Measurements from ENCODE around the gene CFAP99. TPM values are rescaled to one million over a fixed set of nuclear protein-coding genes. Genes with fewer than 3 reads are reported as not detected.
A peak's percentile ranks its signal among the peaks of the same experiment; 100 is the strongest.

CFAP99 gene
- total RNA-seq, 1 donor from 2014 or later = not detected

DNA sequence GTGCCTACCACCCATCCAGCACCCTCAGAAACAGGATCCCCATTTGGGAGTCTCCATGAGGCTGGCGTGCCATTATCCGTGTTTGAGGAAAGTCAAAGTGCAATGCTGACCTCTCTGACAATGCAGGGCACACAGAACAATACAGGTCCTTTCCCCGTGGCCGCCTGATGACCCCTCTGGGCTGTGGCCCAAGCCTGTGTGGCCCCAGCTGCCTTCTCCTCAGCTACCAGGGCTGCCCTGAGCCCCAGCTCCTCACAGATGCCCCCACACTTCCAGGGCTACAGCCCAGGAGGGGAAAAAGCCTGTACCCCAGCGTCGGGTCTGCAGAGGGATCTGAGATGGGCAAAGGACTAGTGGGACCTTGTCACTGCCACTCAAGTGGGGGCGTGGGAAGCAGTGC lies 15.8 kb upstream of the CFAP99 start:
- H3K4me1 Mint-ChIP-seq = peaks cover 19% of the 10 kb centered on the region
- no peaks in the 10 kb centered on the region for H3K9me3 Mint-ChIP-seq
- peak overlapping the region; percentile 62 for H3K4me3 Mint-ChIP-seq
- H3K27ac Mint-ChIP-seq (ENCODE audit: unreplicated experiment) = no peak overlapping the region
- no peaks in the 10 kb centered on the region for H3K36me3 Mint-ChIP-seq (ENCODE audit: low read depth)
- TF ChIP-seq CTCF (conservative IDR thresholded peaks at IDR 0.05) = no peak
- DNase-seq (ENCODE audit: low read depth, low spot score) = no peak
- H3K27me3 Mint-ChIP-seq (ENCODE audit: low read depth) = peaks cover 54% of the 10 kb centered on the region

DNA sequence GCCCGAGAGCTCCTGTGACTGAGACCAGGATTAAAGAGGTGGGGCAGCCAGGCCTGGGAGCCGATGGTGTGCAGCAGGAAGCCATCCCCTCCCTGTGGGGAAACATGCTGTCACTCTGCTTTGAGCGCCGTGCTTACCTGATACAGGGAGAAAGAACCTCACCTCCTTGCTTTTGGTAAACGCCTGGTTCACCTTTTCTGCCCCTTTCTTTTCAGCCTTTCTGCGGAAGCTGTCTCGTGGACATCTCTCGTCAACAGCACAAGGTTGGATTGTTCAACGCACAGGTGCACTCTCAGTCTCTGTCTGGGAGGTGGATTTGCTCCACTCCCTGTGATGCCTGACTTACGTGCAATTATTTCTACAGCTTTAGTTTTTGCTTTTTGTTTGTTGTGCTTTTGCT lies 12.3 kb upstream of the CFAP99 start:
- Mint-ChIP-seq H3K36me3 (ENCODE audit: low read depth) (no peaks in the 10 kb centered on the region), H3K9me3 (no peaks in the 10 kb centered on the region), H3K4me3 (no peak overlapping the region), H3K27ac (ENCODE audit: unreplicated experiment) (no peak overlapping the region), H3K27me3 (ENCODE audit: low read depth) (peaks cover 45% of the 10 kb centered on the region), H3K4me1 (peaks cover 19% of the 10 kb centered on the region)
- no peak for TF ChIP-seq CTCF (conservative IDR thresholded peaks at IDR 0.05)
- DNase-seq (ENCODE audit: low read depth, low spot score) = no peak

- Mint-ChIP-seq H3K36me3 (ENCODE audit: low read depth) (no peaks in the 10 kb centered on the region), H3K27ac (ENCODE audit: unreplicated experiment) (no peak overlapping the region), H3K27me3 (ENCODE audit: low read depth) (peaks cover 45% of the 10 kb centered on the region), H3K4me3 (no peak overlapping the region), H3K9me3 (no peaks in the 10 kb centered on the region), H3K4me1 (peaks cover 16% of the 10 kb centered on the region)
- no peak for TF ChIP-seq CTCF (conservative IDR thresholded peaks at IDR 0.05)
- DNase-seq (ENCODE audit: low read depth, low spot score) = no peak
These were observed 11.8 kb upstream of the CFAP99 start for GRCh38 chr4:2406920-2407319.

- H3K4me3 Mint-ChIP-seq = no peak overlapping the region
- H3K36me3 Mint-ChIP-seq (ENCODE audit: low read depth) = no peaks in the 10 kb centered on the region
- no peaks in the 10 kb centered on the region for H3K9me3 Mint-ChIP-seq
- no peak for TF ChIP-seq CTCF (conservative IDR thresholded peaks at IDR 0.05)
- H3K27ac Mint-ChIP-seq (ENCODE audit: unreplicated experiment) = no peak overlapping the region
- DNase-seq (ENCODE audit: low read depth, low spot score) = no peak
- peaks cover 13% of the 10 kb centered on the region for H3K4me1 Mint-ChIP-seq
- H3K27me3 Mint-ChIP-seq (ENCODE audit: low read depth) = peaks cover 45% of the 10 kb centered on the region
These were observed 10.8 kb upstream of the CFAP99 start for GRCh38 chr4:2407991-2408342.

DNA sequence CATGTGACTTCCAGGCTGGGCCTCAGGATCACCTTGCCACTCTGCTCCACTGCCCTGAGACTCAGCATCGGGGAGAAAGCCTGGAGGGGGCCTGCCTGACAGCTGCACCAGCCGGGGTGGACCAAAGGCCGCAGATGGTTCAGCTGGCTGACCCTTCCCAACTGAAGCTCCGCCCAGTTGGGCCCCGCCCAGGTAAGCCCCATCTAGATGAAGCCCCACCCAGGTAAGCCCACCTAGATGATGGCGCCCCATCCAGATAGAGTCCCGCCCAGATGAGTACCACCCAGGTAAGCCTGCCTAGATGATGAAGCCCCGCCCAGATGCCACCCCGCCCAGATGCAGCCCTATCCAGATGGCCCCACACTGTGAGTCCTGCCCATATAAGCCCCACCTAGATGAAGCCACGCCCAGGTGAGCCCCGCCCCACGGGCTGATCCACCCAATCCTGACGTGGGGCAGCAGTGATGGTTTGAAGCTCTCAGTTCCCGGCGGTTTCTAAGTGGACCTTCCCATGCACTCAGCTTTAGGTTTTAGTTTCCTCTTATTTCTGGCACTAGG lies 10.3 kb upstream of the CFAP99 start:
- TF ChIP-seq CTCF (conservative IDR thresholded peaks at IDR 0.05) = no peak
- no peaks in the 10 kb centered on the region for H3K9me3 Mint-ChIP-seq
- no peaks in the 10 kb centered on the region for H3K36me3 Mint-ChIP-seq (ENCODE audit: low read depth)
- H3K27ac Mint-ChIP-seq (ENCODE audit: unreplicated experiment) = no peak overlapping the region
- no peak overlapping the region for H3K4me3 Mint-ChIP-seq
- H3K27me3 Mint-ChIP-seq (ENCODE audit: low read depth) = peaks cover 47% of the 10 kb centered on the region
- peaks cover 11% of the 10 kb centered on the region for H3K4me1 Mint-ChIP-seq
- no peak for DNase-seq (ENCODE audit: low read depth, low spot score)

- Mint-ChIP-seq H3K36me3 (ENCODE audit: low read depth) (no peaks in the 10 kb centered on the region), H3K4me1 (peaks cover 11% of the 10 kb centered on the region), H3K4me3 (no peak overlapping the region), H3K27ac (ENCODE audit: unreplicated experiment) (no peak overlapping the region), H3K9me3 (no peaks in the 10 kb centered on the region), H3K27me3 (ENCODE audit: low read depth) (peaks cover 52% of the 10 kb centered on the region)
- no peak for TF ChIP-seq CTCF (conservative IDR thresholded peaks at IDR 0.05)
- DNase-seq (ENCODE audit: low read depth, low spot score) = no peak
These were observed 9.8 kb upstream of the CFAP99 start for GRCh38 chr4:2408976-2409375.
